Loucy (cell line): Measurements from ENCODE around the gene UNC80.

Source experiments
- CTCF ChIP-seq: fragments of 200-600 bp; sonication (generic); conservative IDR thresholded peaks from 2 replicates; pipeline ENCODE4 v1.5.1; 2014; ENCODE audit warnings: mild to moderate bottlenecking, antibody characterized with exemption, low read length
- EZH2phosphoT487 ChIP-seq: fragments of 200-600 bp; IDR thresholded peaks from 2 replicates; pipeline ENCODE4 v1.6.1; 2018; ENCODE audit warnings: antibody characterized with exemption, mild to moderate bottlenecking, moderate library complexity, borderline replicate concordance

GRCh38 chr2:209917154-209917771 is 145.6 kb downstream of the UNC80 start:
- TF ChIP-seq CTCF (no peak), EZH2phosphoT487 (no peak)
